ENCODE measurements around the gene GYPC.

The GYPC gene

DNA sequence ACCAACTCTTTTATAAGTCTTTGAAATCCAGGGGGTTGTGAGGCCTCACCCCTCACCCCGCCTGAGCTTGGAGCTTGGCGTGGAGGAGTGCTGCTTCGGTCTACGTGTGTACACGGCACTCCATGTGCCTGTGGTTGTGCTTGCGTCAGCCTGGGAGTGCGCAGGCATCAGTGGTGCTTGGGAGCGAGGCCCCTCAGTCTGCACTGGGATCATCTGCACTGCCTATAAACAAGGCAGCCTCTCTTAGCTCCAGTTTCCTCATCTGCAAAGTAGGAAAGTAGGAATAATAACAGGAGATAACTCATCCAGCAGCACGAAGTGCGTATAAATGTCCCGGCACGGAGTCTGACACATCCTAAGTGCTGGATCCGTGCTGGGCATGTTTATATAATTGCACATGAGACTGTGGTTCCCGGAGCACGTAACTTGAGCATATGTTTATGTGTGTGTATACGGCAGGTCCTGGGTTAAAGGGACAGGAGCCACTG is 1.2 kb downstream of the GYPC start:
- H3K9ac ChIP-seq (ENCODE audit: low read depth, low read length) = peak overlapping the region; percentile 80
- peaks cover 24% of the 10 kb centered on the region for H3K4me1 ChIP-seq (ENCODE audit: insufficient read depth, low read length)
- peaks cover 3% of the 10 kb centered on the region; the same call in 1 of the 2 replicates for H3K36me3 ChIP-seq (ENCODE audit: insufficient read depth, low read length)
- H3K9me3 ChIP-seq (ENCODE audit: control insufficient read depth, insufficient read depth, low read length) = no peaks in the 10 kb centered on the region

DNA sequence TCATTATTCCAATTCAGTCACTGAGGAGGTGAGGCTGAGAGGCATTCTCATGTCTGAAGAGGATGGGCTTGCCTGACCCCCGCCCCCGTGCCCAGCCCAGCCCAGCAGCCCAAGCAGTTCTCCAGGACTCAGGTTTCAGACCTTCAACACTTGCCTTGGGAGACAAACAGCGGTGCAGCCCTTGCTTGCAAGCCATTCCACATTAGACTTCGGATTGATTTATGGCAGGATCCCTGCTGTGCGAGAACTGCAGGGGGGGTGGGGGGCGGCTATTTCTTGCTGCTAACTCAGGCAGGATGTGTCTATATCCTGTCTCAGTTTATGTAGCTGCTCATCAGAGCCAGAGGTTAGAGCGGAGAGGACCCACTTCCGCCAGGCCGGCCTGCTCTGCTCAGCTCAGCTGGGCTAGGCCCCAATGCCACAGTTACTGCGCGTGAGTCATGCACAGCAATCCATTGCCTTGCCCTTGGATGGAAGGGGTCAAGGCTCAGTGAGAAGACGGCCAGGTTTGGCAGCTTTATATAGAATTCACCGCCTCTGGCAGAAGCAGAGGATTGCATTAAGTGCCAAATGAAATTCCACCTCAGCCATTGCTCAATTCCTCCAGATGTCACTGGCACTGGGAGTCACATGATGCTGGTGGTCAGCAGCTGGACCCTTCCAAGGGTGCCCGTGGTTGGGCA is 1.8 kb downstream of the GYPC start:
- H3K9me3 ChIP-seq (ENCODE audit: control insufficient read depth, insufficient read depth, low read length) = no peaks in the 10 kb centered on the region
- peak overlapping the region; percentile 80; the same call in 1 of the 2 replicates for H3K9ac ChIP-seq (ENCODE audit: low read depth, low read length)
- H3K4me1 ChIP-seq (ENCODE audit: insufficient read depth, low read length) = peaks cover 24% of the 10 kb centered on the region
- H3K36me3 ChIP-seq (ENCODE audit: insufficient read depth, low read length) = peaks cover 3% of the 10 kb centered on the region; the same call in 1 of the 2 replicates

DNA sequence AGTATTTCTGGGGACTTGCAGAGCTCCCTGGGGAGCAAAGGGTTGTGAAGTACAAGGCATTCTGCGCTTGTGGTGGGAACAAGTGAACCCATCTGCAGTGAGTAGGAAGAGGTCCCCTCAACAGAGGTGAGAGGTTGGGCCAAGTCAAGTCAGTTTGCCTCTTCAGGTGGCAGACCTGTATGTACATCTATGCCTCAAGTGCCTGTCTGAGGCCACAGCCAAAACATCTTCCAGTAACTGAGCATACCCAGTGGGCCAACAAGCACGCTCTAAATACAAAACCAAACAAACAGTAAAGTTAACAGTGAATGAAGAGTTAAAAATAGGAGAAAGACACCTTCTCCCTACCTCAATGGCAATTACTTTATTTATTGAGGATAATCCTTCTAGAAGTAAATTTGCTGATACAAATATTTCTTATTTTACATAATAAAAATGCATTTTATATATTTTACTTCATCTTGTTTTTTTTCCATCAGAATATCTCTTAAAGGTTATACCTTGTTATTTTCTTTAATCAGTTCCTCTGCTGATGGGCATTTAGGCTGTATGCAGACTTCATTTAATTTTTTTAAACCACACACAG is 2.5 kb downstream of the GYPC start:
- H3K9ac ChIP-seq (ENCODE audit: low read depth, low read length) = no peak overlapping the region; the same call in 1 of the 2 replicates
- H3K4me1 ChIP-seq (ENCODE audit: insufficient read depth, low read length) = peaks cover 24% of the 10 kb centered on the region
- H3K36me3 ChIP-seq (ENCODE audit: insufficient read depth, low read length) = peaks cover 3% of the 10 kb centered on the region; the same call in 1 of the 2 replicates
- H3K9me3 ChIP-seq (ENCODE audit: control insufficient read depth, insufficient read depth, low read length) = no peaks in the 10 kb centered on the region

DNA sequence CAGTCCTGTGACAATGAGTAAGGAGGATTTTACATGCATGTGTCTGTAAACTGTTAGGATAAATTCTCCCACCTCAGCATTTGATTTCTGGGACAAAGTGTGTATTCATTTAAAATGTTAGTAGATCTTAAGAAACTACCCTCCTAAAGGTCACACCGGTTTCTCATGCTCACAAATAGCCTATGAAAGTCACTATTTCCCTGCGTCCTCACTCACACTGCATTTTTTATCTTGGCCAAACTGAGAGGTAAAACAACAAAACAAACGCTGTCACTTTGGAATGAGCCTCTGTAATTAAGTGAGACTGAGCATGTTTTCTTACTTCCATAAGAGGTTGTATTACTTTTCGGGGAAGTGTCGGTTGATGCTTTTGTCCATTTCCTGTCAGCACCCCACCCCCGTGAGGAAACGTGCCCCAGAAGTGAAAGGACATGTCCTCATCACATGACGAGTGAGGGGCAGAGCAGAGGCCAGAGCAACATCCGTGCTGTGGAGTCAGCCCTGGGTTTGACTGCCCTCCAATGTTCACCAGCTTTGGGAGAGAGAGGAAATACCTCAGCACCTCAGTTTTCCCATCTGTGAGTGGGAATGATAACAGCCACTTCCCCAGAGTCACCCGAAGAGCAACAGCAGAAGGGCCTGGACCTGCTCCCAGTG is 3.1 kb downstream of the GYPC start:
- Histone ChIP-seq H3K4me1 (ENCODE audit: insufficient read depth, low read length) (peaks cover 24% of the 10 kb centered on the region), H3K36me3 (ENCODE audit: insufficient read depth, low read length) (peaks cover 3% of the 10 kb centered on the region; the same call in 1 of the 2 replicates), H3K9ac (ENCODE audit: low read depth, low read length) (no peak overlapping the region), H3K9me3 (ENCODE audit: control insufficient read depth, insufficient read depth, low read length) (no peaks in the 10 kb centered on the region)

DNA sequence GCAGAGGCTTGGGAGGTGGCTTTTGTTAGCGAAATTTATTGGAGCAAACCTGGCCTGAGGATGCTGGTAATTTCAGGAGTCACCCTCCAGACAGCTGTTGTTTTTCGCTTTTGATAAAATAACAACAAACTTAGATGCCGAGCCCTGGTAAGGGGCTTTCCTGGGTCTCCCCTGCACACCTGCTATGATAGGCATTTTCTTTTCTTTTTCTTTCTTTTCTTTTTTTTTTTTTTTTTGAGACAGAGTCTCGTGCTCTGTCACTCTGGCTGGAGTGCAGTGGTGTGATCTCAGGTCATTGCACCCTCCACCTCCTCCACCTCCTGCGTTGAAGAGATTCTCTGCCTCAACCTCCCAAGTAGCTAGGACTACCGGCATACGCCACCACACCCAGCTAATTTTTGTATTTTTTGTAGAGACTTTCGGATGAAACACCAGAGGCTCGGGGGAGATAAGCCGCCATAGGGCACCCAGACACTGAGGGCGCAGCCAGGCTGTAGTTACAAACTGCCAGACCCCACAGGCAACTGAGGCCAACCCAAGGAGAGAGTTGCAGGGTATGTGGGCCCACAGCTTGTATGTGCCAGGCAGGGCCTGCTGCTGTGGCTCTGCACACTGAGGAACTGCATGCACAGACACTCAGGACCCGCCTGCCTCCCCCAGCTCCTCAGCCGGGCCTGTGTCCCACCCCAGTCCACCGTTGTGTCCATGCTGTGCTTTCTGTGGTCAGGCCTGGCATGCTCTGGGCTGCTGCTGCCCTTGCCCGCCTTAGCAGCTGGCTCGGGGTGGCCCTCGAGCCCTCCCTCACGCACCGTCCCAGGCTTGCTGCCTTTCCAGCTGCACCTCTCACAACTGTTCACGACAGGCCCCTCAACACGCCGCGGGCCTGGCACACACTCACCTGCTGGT is 3.9 kb downstream of the GYPC start:
- Histone ChIP-seq H3K9me3 (ENCODE audit: control insufficient read depth, insufficient read depth, low read length) (no peaks in the 10 kb centered on the region), H3K9ac (ENCODE audit: low read depth, low read length) (no peak overlapping the region), H3K4me1 (ENCODE audit: insufficient read depth, low read length) (peaks cover 23% of the 10 kb centered on the region), H3K36me3 (ENCODE audit: insufficient read depth, low read length) (peaks cover 3% of the 10 kb centered on the region; the same call in 1 of the 2 replicates)

DNA sequence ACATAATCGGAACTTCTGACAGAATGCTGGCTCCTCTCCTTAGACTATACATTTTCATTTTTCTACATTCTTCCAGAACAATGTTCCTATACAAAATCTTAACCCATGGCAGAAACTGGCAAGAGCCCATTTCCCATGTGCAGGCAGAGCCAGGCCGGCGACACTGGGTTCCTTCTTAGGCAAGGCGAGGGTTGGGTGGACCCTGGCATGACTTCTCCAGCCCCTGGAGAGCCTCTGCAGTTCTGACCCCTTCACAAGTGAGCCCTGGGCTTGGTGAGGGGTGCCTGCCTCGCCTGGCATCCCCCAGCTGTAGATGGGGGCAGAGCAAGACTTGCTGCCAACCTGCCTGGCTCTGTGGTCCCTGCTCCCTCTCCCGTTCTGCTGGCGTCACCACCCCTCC is 5.0 kb downstream of the GYPC start:
- Histone ChIP-seq H3K9ac (ENCODE audit: low read depth, low read length) (no peak overlapping the region), H3K9me3 (ENCODE audit: control insufficient read depth, insufficient read depth, low read length) (no peaks in the 10 kb centered on the region), H3K4me1 (ENCODE audit: insufficient read depth, low read length) (peaks cover 16% of the 10 kb centered on the region), H3K36me3 (ENCODE audit: insufficient read depth, low read length) (peaks cover 3% of the 10 kb centered on the region; the same call in 1 of the 2 replicates)

DNA sequence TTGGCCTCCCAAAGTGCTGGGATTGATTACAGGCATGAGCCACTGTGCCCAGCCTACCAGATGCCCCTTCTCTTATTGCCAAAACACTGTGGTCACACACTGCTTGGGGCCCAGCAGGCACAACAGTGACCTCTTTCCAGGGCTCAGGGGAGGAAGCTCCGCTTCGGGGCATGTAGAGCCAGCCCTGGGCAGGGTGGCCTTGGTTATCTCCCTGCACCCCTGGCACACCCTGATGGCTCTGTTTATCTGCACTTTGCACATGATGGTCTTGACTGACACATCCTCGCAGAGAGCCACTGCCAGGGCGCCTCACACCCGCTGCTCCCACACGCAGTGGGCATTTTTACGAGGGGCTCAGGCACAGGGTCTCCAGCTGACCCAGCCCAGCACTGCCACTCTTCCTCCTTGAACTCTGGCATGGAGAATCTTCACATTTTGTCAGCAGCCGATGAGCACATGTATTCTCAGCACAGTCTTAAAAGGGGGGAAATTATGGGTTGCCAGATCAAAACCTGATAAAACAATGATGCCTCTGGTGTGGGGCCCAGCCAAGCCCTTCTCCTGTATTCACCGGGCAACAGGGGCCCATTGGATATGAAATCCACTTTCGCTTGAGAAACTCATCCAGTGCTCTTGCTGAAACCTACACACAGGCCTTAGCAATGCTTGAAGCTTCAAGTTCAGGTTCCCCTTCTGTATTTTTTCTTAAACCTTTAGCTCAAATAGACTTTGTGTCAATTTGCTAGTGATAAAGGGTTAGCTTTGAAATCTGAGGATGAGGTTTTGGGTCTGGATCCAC is 5.9 kb downstream of the GYPC start:
- Histone ChIP-seq H3K9ac (ENCODE audit: low read depth, low read length) (no peak overlapping the region), H3K4me1 (ENCODE audit: insufficient read depth, low read length) (peaks cover 16% of the 10 kb centered on the region), H3K9me3 (ENCODE audit: control insufficient read depth, insufficient read depth, low read length) (no peaks in the 10 kb centered on the region), H3K36me3 (ENCODE audit: insufficient read depth, low read length) (peaks cover 3% of the 10 kb centered on the region; the same call in 1 of the 2 replicates)

DNA sequence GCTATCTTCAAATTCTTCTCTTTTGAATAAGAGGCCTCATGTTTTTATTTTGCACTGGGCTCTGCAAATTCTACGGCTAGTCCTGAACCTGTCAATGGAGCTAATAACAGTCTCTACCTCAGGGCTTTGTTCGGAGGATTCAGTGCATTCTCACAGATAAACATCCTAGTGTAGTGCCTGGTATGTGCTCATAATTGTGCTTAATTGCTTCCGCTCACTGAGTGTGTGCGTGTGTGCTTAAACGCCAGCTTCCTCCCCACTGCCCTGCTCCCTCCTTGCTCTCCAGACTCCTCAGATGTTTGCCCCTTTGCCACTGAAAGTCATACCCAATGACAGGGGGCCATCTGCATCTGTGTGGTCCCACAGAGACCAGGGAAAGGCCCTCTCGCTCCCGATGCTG is 6.7 kb downstream of the GYPC start:
- H3K9ac ChIP-seq (ENCODE audit: low read depth, low read length) = no peak overlapping the region
- H3K9me3 ChIP-seq (ENCODE audit: control insufficient read depth, insufficient read depth, low read length) = no peaks in the 10 kb centered on the region
- peaks cover 16% of the 10 kb centered on the region for H3K4me1 ChIP-seq (ENCODE audit: insufficient read depth, low read length)
- peaks cover 3% of the 10 kb centered on the region; the same call in 1 of the 2 replicates for H3K36me3 ChIP-seq (ENCODE audit: insufficient read depth, low read length)

DNA sequence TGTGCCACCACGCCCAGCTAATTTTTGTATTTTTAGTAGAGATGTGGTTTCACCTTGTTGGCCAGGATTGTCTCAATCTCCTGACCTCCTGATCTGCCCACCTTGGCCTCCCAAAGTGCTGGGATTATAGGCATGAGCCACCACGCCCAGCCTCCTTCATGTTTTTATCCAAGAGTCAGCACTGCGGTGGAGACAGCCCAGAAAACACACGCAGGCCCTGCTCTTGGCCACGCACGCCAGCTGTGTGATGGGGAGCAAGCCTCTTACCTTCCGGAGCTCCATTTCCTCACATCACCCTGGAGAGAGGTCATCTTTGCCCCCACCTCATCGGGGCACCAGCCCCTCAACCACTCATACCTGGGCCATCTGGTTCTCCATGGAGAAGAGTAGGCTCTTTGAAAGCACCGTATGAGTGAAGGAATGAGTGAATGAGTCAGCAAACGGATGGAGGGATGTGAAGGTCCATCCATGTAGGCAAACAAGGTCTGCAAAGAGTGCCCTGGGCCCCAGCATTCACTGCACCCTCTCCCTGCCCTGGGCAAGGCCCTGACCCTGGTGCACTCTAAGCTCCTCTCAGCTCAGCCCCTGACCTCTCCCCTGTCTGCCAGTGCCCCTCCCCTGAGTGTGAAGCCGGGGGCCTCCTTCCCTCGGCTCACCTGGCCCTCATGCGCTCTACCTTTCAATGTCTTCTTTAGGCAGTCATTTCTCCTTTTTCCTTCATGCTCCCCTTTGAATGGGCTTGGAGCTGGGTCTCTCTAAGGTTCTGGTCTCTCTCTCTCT is 7.4 kb downstream of the GYPC start:
- no peak overlapping the region for H3K9ac ChIP-seq (ENCODE audit: low read depth, low read length)
- peaks cover 3% of the 10 kb centered on the region; the same call in 1 of the 2 replicates for H3K36me3 ChIP-seq (ENCODE audit: insufficient read depth, low read length)
- H3K4me1 ChIP-seq (ENCODE audit: insufficient read depth, low read length) = peaks cover 10% of the 10 kb centered on the region
- H3K9me3 ChIP-seq (ENCODE audit: control insufficient read depth, insufficient read depth, low read length) = no peaks in the 10 kb centered on the region

DNA sequence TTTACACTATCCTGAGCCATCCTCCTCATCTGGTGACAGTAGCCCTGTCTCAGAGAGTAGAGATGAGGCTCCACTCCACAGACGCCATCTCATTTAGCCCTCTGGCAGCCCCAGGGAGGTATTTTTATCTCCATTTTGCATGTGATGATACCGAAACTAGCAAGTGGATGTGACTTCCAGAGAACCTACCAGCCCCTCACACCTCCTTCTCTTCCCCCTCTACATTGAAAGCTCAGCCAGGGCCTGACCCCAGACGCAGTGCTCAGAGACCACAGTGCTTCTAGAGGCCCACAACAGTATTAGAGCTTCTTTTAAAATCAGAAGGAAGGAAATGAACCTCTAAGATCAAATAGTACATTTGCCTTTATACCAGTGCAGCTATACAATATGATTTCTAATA is 8.3 kb downstream of the GYPC start:
- Histone ChIP-seq H3K9ac (ENCODE audit: low read depth, low read length) (no peak overlapping the region), H3K9me3 (ENCODE audit: control insufficient read depth, insufficient read depth, low read length) (no peaks in the 10 kb centered on the region), H3K4me1 (ENCODE audit: insufficient read depth, low read length) (peaks cover 2% of the 10 kb centered on the region), H3K36me3 (ENCODE audit: insufficient read depth, low read length) (peaks cover 2% of the 10 kb centered on the region; the same call in 1 of the 2 replicates)

DNA sequence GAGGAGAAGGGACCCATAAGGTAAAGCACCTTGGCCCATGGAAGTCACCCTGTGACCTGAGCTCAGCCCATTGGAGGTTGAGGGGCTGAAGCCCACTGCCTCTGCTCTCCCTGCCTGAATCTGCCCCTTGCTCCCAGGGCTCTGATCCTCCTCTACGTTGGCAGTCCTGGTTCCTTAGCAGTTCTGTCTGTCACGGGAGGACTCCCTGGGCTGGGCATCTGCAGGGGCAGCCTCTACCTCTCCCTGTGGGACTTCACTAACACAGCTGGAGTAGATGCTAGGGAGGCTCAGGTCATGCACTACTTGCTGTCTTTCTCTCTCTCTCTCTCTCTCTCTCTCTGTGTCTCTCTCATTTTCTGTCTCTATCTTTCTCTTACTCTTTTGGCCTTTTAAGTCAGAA is 8.7 kb downstream of the GYPC start:
- H3K9me3 ChIP-seq (ENCODE audit: control insufficient read depth, insufficient read depth, low read length) = no peaks in the 10 kb centered on the region
- no peaks in the 10 kb centered on the region for H3K4me1 ChIP-seq (ENCODE audit: insufficient read depth, low read length)
- no peak overlapping the region for H3K9ac ChIP-seq (ENCODE audit: low read depth, low read length)
- H3K36me3 ChIP-seq (ENCODE audit: insufficient read depth, low read length) = no peaks in the 10 kb centered on the region; the same call in 1 of the 2 replicates

DNA sequence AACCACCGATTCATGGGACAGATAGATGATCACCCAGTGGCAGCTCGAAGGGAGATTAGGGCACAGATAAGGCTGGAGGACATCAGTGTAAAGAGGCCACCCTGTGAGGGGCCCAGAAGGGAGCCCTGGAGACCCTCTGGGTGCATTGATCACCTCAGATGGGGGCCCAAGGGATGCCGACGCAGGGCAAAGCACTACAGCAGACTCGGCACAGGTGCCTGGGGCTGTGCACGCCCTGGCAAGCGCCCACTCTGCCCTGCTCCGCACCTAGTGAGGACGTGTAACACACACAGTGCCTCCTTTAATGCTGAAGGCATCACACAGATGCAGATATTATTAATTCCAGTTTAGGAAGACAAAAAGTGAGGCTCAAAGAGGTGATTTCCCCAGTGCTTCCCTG is 9.5 kb downstream of the GYPC start:
- Histone ChIP-seq H3K9ac (ENCODE audit: low read depth, low read length) (no peak overlapping the region), H3K9me3 (ENCODE audit: control insufficient read depth, insufficient read depth, low read length) (no peaks in the 10 kb centered on the region), H3K4me1 (ENCODE audit: insufficient read depth, low read length) (no peaks in the 10 kb centered on the region), H3K36me3 (ENCODE audit: insufficient read depth, low read length) (no peaks in the 10 kb centered on the region; the same call in 1 of the 2 replicates)

DNA sequence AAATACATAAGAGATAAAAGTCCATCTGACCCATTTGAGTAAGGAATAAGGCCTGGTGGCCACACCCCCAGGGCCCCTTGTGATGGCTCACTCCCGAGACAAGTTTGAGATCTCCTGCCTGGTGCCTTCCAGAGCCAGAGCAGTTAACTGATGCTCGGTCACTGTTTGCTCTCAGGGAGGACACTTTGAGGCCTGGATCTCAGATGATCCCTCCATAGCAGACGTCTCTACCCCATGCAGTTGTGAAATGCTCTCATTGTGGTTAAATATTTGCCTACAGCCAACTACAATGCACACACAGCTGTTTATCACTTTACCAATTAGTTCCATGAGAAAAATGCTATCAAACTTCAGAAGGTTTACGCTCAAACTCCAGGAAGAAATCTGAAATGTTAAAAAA is 12.3 kb downstream of the GYPC start:
- Histone ChIP-seq H3K4me1 (ENCODE audit: insufficient read depth, low read length) (no peaks in the 10 kb centered on the region), H3K9ac (ENCODE audit: low read depth, low read length) (no peak overlapping the region), H3K9me3 (ENCODE audit: control insufficient read depth, insufficient read depth, low read length) (no peaks in the 10 kb centered on the region), H3K36me3 (ENCODE audit: insufficient read depth, low read length) (no peaks in the 10 kb centered on the region; the same call in 1 of the 2 replicates)
